ACC112 (cell line): ENCODE data around the gene SPATA32.

Experiments used
- H2AFZ ChIP-seq: fragments of 200-600 bp; sonication (generic); one replicate; pipeline ENCODE4 v1.6.0; 2017; ENCODE audit warnings: antibody characterized with exemption, low read length; ENCODE audit not compliant: unreplicated experiment
- H3K27ac ChIP-seq: fragments of 200-600 bp; sonication (generic); 2 replicates; pipeline ENCODE4 v1.5.1; 2014; ENCODE audit warnings: low read depth, mild to moderate bottlenecking, antibody characterized with exemption, low read length, moderate library complexity
- H3K27me3 ChIP-seq: fragments of 200-600 bp; sonication (generic); 2 replicates; pipeline ENCODE4 v1.6.1; 2014; ENCODE audit warnings: mild to moderate bottlenecking, antibody characterized with exemption, low read length, moderate library complexity, mixed read lengths; ENCODE audit not compliant: insufficient read depth
- H3K36me3 ChIP-seq: fragments of 200-600 bp; sonication (generic); 2 replicates; pipeline ENCODE4 v1.6.1; 2016; ENCODE audit warnings: mild to moderate bottlenecking, antibody characterized with exemption, low read length, moderate library complexity, mixed read lengths; ENCODE audit not compliant: insufficient read depth
- H3K4me1 ChIP-seq: fragments of 200-600 bp; sonication (generic); one replicate; pipeline ENCODE4 v1.6.1; 2016; ENCODE audit warnings: low read length, mixed read lengths; ENCODE audit not compliant: insufficient read depth, unreplicated experiment, control insufficient read depth
- H3K4me3 ChIP-seq: fragments of 200-600 bp; sonication (generic); 2 replicates; pipeline ENCODE4 v1.5.1; 2014; ENCODE audit warnings: mild to moderate bottlenecking, low read depth, low read length
- H3K79me2 ChIP-seq: fragments of 200-600 bp; sonication (generic); one replicate; pipeline ENCODE4 v1.6.0; 2016; ENCODE audit warnings: low read length; ENCODE audit not compliant: control insufficient read depth, unreplicated experiment, insufficient read depth

The SPATA32 gene

DNA sequence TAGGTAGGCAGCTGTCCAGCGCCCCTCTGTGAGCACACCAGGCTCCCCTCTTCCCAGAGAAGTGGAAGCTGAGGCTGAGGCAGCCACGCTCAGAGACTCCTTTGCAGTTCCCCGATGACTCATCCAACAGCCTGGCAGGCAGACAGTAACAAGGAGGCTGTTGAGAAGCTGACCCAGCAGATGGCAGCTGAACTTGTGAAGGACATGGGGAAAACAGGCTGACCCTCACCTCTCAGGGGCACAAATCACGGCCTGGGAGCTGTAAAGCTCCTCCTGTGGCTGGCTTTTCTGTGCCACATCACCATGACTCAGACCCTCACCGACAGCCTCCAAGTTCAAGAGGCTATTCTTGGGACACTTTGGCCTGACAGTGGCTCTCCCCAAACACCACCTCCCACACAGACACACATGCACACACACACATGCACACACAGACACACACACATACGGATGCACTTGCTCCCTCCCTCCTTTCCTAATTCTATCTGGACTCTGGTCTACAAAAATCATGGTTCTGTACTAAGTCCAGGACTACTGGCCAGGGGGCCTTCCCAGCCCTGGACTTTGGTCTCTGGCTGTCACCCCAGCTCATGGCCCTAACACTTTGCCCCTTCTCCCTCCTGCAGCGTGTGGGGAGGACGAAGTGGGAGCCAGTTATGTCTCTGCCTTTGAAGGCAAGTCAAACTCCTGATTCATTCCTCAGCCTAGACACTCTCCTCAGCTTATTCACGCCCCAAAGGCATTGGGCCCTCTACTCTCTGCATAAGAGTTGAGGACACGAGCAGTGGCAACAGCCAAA is 31.7 kb upstream of the SPATA32 start:
- peaks cover 74% of the 10 kb centered on the region for H3K4me1 ChIP-seq
- H3K79me2 ChIP-seq = peaks cover 84% of the 10 kb centered on the region
- no peaks in the 10 kb centered on the region for H3K27me3 ChIP-seq
- 0 out of 2 replicates have a peak overlapping the region, but pooled peaks have one; percentile 8 for H3K4me3 ChIP-seq
- H3K36me3 ChIP-seq = peaks cover 14% of the 10 kb centered on the region; the same call in 1 of the 2 replicates
- H2AFZ ChIP-seq = no peak overlapping the region
- H3K27ac ChIP-seq = peak overlapping the region; percentile 82

DNA sequence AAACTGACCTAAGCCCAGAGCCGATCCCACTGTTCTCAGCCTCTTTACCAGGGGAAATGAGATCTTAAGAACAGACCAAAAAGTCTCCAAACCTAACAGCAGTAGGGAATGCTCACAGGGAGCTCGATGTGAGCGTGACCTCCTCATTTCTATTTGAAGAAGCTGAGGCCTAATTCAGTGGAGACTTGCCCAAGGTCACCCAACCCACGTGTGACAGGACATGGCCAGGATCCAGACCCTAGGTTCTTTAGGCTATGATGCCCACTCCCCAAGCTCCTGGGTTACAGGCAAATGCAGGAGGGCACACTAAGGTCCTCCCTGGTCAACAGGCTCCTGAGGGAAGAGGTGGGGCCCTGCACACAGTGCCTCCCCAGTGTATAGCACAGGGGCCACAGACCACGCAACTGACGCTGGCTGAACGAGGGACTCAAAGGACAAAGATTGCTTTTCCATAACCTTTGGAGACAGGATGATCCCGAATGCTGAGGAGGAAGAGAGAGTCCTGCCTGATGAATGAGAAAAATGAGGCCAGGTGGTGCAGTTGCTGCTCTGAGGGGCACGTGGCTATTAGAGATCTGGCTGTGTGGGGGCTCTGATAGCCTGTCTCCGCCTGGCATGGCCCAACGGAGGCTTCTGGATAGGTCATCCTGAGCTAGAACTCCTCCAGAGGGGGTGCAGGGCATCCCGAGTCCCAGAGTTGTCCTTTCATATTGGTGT is 31.0 kb upstream of the SPATA32 start:
- Histone ChIP-seq H3K4me1 (peaks cover 69% of the 10 kb centered on the region), H3K79me2 (peaks cover 78% of the 10 kb centered on the region), H3K27ac (peak overlapping the region; percentile 82), H2AFZ (no peak overlapping the region), H3K4me3 (0 out of 2 replicates have a peak overlapping the region, but pooled peaks have one; percentile 6), H3K27me3 (no peaks in the 10 kb centered on the region), H3K36me3 (peaks cover 16% of the 10 kb centered on the region; the same call in 1 of the 2 replicates)

DNA sequence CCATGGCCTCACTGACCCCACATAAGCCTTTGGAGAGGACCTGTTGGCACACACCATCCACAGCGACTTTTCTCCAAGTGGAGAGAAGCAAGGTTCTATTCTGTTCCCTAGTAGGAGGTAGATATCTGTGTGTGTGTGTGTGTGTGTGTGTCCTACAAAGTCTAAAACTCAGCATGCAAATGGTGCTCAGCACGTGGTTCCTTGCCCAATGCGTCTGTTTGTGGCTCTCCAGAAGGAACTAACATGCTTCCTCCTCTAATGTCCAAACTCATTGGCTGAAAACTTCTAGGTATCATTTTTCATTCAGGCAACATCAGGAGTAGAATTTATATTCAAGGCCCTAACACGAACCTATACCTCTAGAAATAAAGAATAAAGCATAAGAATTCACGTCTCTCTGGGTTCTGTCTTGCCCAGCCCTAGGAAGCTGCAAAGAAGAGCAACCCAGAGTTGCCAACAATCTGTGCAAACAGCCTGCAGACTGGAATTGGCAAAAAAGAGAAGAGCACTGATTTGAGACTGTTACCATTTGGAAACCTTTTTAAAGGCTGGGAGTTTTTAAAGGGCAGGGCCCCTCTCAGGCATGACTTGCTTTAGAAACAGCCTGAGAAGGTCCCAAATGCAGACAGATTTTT is 29.4 kb upstream of the SPATA32 start:
- Histone ChIP-seq H3K27me3 (no peaks in the 10 kb centered on the region), H3K4me3 (no peak overlapping the region), H3K36me3 (peaks cover 21% of the 10 kb centered on the region; the same call in 1 of the 2 replicates), H3K27ac (no peak overlapping the region), H3K79me2 (peaks cover 64% of the 10 kb centered on the region), H2AFZ (no peak overlapping the region), H3K4me1 (peaks cover 59% of the 10 kb centered on the region)

DNA sequence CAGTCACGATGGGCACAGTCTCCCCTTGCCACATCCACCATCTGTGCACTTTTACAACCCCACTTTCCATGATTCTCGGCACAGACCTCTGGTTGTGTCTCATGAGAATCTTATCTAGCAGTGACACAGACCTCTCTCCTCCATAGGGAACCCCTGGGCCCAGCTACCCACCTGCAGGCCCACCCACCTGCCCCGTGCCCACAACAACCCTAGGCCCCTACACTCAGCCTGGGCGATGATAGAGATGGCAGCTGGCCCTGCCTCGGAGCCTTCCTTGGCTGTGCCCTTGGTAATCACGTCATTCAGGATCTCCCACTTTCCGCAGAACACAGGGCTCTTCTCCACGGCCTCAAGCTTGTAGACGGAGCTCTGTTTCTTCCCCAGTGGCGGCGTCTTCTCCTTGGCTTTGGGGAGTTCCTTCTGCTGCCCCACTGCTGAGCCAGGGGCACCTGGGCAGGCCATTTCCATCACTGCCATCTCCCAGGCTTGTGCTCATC is 28.4 kb upstream of the SPATA32 start:
- Histone ChIP-seq H3K4me1 (peaks cover 50% of the 10 kb centered on the region), H3K27me3 (no peaks in the 10 kb centered on the region), H3K36me3 (peaks cover 25% of the 10 kb centered on the region; the same call in 1 of the 2 replicates), H2AFZ (no peak overlapping the region), H3K4me3 (no peak overlapping the region), H3K79me2 (peaks cover 55% of the 10 kb centered on the region), H3K27ac (no peak overlapping the region)

DNA sequence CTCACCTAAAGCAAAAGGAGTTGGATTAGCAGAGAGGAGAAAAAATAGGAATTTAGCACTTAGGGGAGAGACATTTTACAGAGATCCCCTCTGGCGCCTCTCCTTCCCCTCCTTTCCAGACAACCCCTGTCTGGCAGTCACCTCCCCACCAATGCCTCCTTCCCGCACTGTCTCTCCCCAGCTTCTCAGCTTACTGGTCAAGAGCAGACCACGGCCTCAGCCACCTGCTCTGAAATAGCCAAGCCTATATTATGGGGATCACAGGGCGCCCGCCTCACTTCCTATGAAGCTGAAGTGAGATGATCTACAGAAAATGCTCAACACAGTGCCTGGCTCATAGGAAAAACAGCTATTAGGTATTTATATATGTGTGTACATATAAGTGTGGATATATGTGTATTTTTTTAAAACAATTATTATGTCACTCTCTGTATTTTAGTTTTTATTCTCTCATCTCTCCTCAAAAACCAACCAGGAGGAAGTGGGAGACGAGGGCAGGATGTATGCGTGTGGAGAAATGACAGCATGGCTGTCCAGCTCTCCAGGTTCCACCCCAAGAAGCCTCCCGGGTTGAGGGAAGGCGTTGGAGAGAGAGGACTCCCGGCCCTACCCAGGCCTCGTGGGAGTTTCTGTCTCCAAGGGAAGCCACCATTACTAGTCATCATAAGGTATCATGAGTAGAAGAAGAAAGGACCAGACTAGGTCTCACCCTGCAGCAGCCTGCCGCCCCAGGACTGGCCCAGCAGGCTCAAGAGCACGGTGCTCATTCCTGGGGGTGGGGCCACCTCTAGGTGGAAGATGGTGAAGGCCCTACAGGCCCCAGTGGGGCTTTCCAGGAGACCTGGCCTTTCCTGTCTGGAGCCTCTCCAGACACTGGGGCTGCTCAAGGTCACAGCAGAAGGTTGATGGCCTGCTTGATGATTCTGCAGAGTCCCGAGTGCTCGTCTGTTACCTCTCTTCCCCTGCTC is 27.7 kb upstream of the SPATA32 start:
- H3K36me3 ChIP-seq = peaks cover 26% of the 10 kb centered on the region; the same call in 1 of the 2 replicates
- H3K4me1 ChIP-seq = peaks cover 43% of the 10 kb centered on the region
- no peaks in the 10 kb centered on the region for H3K27me3 ChIP-seq
- no peak overlapping the region for H3K4me3 ChIP-seq
- H3K27ac ChIP-seq = no peak overlapping the region
- no peak overlapping the region for H2AFZ ChIP-seq
- H3K79me2 ChIP-seq = peaks cover 48% of the 10 kb centered on the region

DNA sequence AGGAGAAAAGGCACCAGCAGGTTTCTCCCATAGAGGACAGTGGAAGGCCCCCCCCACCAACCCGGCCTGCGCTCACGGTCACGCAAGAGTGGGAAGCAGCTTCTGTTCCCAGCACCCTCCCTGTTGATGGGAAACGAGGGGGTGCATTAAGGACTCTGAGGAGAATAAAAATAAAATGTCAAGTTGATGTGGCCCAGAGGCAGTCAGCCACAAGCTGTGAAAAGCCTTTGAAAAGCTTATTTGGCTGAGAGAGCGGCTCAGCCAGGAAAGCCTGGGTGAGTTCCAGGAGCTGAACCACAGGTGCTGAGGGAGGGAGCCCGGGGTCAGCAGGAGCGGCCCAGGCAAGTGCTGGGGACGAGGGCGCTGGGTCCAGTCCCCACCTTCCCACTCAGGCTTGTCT is 26.9 kb upstream of the SPATA32 start:
- H2AFZ ChIP-seq = no peak overlapping the region
- peaks cover 49% of the 10 kb centered on the region for H3K79me2 ChIP-seq
- H3K36me3 ChIP-seq = peaks cover 34% of the 10 kb centered on the region
- H3K27me3 ChIP-seq = no peaks in the 10 kb centered on the region
- H3K27ac ChIP-seq = no peak overlapping the region
- H3K4me1 ChIP-seq = peaks cover 35% of the 10 kb centered on the region
- no peak overlapping the region for H3K4me3 ChIP-seq

DNA sequence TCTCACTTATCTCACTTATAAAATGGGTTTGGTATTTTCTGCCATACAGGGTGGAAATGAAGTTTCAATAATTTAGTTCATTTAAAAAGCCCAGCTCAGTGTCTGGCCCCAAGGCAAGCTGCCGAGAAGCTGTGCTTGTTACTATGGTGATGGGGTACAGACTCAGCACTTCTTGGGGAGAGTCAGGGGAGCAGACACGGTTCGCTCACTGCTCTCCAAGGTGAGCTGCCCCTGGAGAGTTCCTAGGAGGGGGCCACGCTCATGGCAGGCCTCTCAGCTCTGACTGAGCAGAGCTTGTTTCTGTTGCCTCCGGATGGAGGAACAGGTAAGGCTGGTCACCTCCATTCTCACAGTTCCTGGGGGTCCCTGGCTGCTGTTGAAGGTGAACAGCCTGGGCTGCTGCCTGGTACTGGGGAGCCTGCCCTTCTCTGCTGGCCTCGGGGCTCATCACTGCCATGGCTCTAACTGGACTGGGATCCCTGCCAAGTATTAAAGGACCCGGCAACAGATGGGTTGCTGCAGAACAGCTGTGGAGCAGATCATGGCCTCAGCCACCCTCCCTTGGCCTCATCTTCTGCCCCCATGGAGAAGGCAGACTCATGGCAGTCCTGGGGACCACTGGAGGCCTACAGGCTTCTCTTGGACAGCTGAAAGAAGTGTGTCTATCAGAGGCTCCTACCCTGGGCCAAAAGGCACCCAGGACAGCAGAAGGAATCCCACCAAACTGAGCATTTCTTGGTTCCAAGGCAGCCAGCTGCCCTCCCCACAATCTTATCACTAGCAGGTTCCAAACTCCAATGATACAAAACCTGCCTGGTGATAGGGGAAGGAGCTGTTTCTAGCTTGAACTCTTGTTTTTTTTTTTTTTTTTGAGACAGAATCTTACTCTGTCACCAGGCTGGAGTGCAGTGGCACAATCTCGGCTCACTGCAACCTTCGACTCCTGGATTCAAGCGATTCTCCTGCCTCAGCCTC is 25.9 kb upstream of the SPATA32 start:
- peaks cover 44% of the 10 kb centered on the region for H3K36me3 ChIP-seq
- peaks cover 48% of the 10 kb centered on the region for H3K79me2 ChIP-seq
- no peak overlapping the region for H3K27ac ChIP-seq
- no peaks in the 10 kb centered on the region for H3K27me3 ChIP-seq
- no peak overlapping the region for H2AFZ ChIP-seq
- peaks cover 25% of the 10 kb centered on the region for H3K4me1 ChIP-seq
- H3K4me3 ChIP-seq = no peak overlapping the region

DNA sequence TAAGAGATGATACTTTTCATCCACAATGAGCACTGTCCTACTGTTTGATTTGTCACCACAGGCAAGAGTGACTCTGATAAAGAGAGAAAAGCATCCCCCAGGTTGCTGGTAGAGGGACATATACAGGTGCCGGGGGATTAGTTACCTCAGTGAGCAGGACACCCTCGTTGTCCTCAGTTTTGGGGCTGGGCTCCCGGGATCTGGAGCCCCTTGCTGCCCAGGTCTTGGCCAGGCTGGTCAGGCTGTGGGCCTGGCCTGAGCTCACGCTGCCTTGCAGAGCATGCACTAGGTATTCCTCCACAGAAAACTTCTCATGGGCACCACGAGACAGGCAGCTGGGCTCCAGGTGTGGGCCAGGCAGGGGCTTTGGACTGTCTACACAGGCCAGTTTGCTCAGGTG is 24.4 kb upstream of the SPATA32 start:
- no peak overlapping the region for H3K27ac ChIP-seq
- H3K79me2 ChIP-seq = peaks cover 33% of the 10 kb centered on the region
- H3K36me3 ChIP-seq = peaks cover 42% of the 10 kb centered on the region
- H3K4me1 ChIP-seq = peaks cover 10% of the 10 kb centered on the region
- no peaks in the 10 kb centered on the region for H3K27me3 ChIP-seq
- H2AFZ ChIP-seq = no peak overlapping the region
- no peak overlapping the region for H3K4me3 ChIP-seq
